Thoracic aorta (tissue), 2 donors: Measurements from ENCODE around the gene PRPF6. TPM values are rescaled to one million over a fixed set of nuclear protein-coding genes. Genes with fewer than 3 reads are reported as not detected.

Experiments used
- ATAC-seq: fragments of 150-250 bp; one replicate; pipeline ENCODE4 v1.8.0; 2017; ENCODE audit warnings: low read depth; ENCODE audit not compliant: insufficient number of reproducible peaks, low FRiP score
- DNase-seq: peaks from one replicate; pipeline ENCODE4 v3.0.0-alpha.2; 2020; ENCODE audit warnings: low spot score
- H3K27ac ChIP-seq, 2 donors: fragments of 200-600 bp; sonication (generic); 1 replicate in 1 of 2; 2 replicates in 1 of 2; pipeline ENCODE4 v1.5.1; 2016; ENCODE audit warnings: mild to moderate bottlenecking in 2 of 2, moderate library complexity in 2 of 2
- H3K27me3 ChIP-seq: fragments of 200-600 bp; sonication (generic); replicated peaks from 2 replicates; pipeline ENCODE4 v1.6.0; 2016; ENCODE audit warnings: mild to moderate bottlenecking; ENCODE audit not compliant: insufficient read depth
- H3K36me3 ChIP-seq: fragments of 200-600 bp; sonication (generic); one replicate; pipeline ENCODE4 v1.5.1; 2016
- H3K4me1 ChIP-seq, 2 donors: fragments of 200-600 bp; sonication (generic); 1 replicate in 1 of 2; 2 replicates in 1 of 2; pipeline versions ENCODE4 v1.5.1 to v1.6.0; 2016; ENCODE audit warnings: low read depth in 2 of 2, mild to moderate bottlenecking in 1 of 2; ENCODE audit not compliant: control insufficient read depth in 1 of 2
- H3K4me3 ChIP-seq: fragments of 200-600 bp; sonication (generic); 2 replicates; pipeline ENCODE4 v1.5.1; 2016; ENCODE audit warnings: mild to moderate bottlenecking
- H3K9me3 ChIP-seq: fragments of 200-600 bp; sonication (generic); 2 replicates; pipeline ENCODE4 v1.5.1; 2016
- total RNA-seq, 2 donors: library from RNA; depleted of rRNA; stranded (reverse); fragments of >200 nt; gene quantifications; one replicate each; pipeline versions ENCODE4 v1.1.0 to v1.2.3, GENCODE V29; 2016
- TF ChIP-seq, protein P1 (sequence below): fragments of 200-600 bp; sonication (generic); IDR thresholded peaks from one replicate; pipeline ENCODE4 v1.5.1; 2019; ENCODE audit warnings: antibody characterized with exemption

Gene PRPF6
- total RNA-seq, 2 donors from 2014 or later = 51.9 to 52.9 TPM

GRCh38 chr20:64005394-64005793 lies 24.5 kb downstream of the PRPF6 start:
- H3K27ac ChIP-seq = no peak overlapping the region
- TF ChIP-seq, protein P1, sequence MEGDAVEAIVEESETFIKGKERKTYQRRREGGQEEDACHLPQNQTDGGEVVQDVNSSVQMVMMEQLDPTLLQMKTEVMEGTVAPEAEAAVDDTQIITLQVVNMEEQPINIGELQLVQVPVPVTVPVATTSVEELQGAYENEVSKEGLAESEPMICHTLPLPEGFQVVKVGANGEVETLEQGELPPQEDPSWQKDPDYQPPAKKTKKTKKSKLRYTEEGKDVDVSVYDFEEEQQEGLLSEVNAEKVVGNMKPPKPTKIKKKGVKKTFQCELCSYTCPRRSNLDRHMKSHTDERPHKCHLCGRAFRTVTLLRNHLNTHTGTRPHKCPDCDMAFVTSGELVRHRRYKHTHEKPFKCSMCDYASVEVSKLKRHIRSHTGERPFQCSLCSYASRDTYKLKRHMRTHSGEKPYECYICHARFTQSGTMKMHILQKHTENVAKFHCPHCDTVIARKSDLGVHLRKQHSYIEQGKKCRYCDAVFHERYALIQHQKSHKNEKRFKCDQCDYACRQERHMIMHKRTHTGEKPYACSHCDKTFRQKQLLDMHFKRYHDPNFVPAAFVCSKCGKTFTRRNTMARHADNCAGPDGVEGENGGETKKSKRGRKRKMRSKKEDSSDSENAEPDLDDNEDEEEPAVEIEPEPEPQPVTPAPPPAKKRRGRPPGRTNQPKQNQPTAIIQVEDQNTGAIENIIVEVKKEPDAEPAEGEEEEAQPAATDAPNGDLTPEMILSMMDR = no peak
- no peaks in the 10 kb centered on the region for H3K4me1 ChIP-seq
- H3K9me3 ChIP-seq = no peaks in the 10 kb centered on the region
- H3K27me3 ChIP-seq = no peaks in the 10 kb centered on the region
- ATAC-seq (no peak), DNase-seq (no peak)
- no peak overlapping the region for H3K4me3 ChIP-seq
- H3K36me3 ChIP-seq = peaks cover 75% of the 10 kb centered on the region

- DNase-seq (no peak), ATAC-seq (no peak)
- TF ChIP-seq, protein P1 = no peak
Measured at GRCh38 chr20:64006490-64006889, 25.6 kb downstream of the PRPF6 start.

DNA sequence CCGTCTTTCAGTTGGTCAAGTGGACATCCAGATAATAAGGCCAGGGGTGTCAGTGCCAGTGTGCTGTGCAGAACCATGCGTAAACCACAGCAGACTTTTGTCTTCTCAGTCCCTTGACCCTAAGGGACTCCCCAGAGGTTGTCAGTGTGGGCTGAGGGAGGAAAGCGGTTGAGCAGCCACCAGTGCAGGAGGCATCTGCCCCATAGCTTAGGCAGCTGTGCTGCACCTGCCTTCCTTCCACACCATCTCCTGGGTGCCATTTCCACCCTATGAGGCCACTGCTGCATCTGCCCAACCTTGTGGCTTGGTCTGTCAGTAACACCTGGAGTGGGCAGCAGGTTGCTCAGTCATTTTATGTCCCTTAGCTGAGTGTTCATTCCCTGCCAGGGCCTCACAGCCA lies 26.0 kb downstream of the PRPF6 start:
- H3K36me3 ChIP-seq = peaks cover 73% of the 10 kb centered on the region
- ATAC-seq = no peak

More at GRCh38 chr20:64006490-64006889, 25.6 kb downstream of the PRPF6 start:
- H3K4me3 ChIP-seq = no peak overlapping the region
- no peaks in the 10 kb centered on the region for H3K9me3 ChIP-seq
- no peaks in the 10 kb centered on the region for H3K27me3 ChIP-seq
- H3K27ac ChIP-seq = no peak overlapping the region
- peaks cover 75% of the 10 kb centered on the region for H3K36me3 ChIP-seq
- H3K4me1 ChIP-seq = no peaks in the 10 kb centered on the region

GRCh38 chr20:64009811-64010387 lies 29.0 kb downstream of the PRPF6 start:
- no peaks in the 10 kb centered on the region for H3K27me3 ChIP-seq
- peaks cover 56% of the 10 kb centered on the region for H3K36me3 ChIP-seq
- DNase-seq = no peak
- H3K9me3 ChIP-seq = no peaks in the 10 kb centered on the region
- no peaks in the 10 kb centered on the region for H3K4me1 ChIP-seq
- ATAC-seq = no peak
- TF ChIP-seq, protein P1 = no peak
- no peak overlapping the region for H3K4me3 ChIP-seq
- H3K27ac ChIP-seq = no peak overlapping the region

More for the DNA sequence above, 26.0 kb downstream of the PRPF6 start:
- no peak overlapping the region for H3K27ac ChIP-seq
- H3K9me3 ChIP-seq = no peaks in the 10 kb centered on the region
- H3K4me3 ChIP-seq = no peak overlapping the region
- H3K4me1 ChIP-seq = no peaks in the 10 kb centered on the region
- TF ChIP-seq, protein P1 = no peak
- DNase-seq = no peak
- H3K27me3 ChIP-seq = no peaks in the 10 kb centered on the region

GRCh38 chr20:64010711-64011237 lies 29.8 kb downstream of the PRPF6 start:
- H3K27me3 ChIP-seq = no peaks in the 10 kb centered on the region
- TF ChIP-seq, protein P1 = no peak
- H3K4me1 ChIP-seq = no peaks in the 10 kb centered on the region
- DNase-seq = no peak
- no peak overlapping the region for H3K27ac ChIP-seq
- H3K9me3 ChIP-seq = no peaks in the 10 kb centered on the region
- H3K36me3 ChIP-seq = peaks cover 49% of the 10 kb centered on the region
- no peak overlapping the region for H3K4me3 ChIP-seq
- ATAC-seq = no peak
